8988T (cell line): ENCODE data around the gene CEBPB.
"Not testable (repeated sequence)": the region's sequence is repeated elsewhere in the genome, so short reads cannot be mapped to it uniquely, and the experiment has no call there.

Experiments used
- DNase-seq: peaks from one replicate; pipeline ENCODE4 v3.0.0; 2011

CEBPB gene

DNA sequence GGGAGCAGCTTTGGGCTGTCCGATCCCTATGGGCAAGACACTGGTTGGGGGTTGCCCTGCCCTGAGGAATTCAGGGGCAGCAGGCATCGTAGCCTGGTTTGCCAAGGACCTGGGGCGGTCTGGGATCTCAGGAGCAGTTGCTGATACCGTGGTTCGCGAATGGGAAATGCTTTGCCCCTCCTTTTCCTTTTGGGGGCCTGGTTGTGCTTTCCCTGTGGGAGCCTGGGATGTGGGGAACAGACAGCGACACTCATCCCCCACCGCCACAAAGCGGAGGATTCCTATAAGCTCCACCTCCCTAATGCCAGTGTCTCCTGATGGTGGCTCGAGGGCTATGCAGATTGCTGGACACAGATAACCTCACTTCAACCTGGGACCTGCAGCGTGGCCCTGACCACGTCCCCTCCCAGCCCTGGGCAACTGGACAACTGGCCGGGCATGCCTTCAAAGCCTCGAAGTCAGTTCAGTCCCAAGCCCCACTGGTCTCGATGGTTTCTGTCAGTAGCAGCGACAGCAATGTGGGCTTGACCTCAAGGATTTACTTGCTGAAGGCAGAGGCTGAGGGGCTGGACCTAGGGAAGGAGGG lies 3.3 kb downstream of the CEBPB start:
- DNase-seq: no peak

DNA sequence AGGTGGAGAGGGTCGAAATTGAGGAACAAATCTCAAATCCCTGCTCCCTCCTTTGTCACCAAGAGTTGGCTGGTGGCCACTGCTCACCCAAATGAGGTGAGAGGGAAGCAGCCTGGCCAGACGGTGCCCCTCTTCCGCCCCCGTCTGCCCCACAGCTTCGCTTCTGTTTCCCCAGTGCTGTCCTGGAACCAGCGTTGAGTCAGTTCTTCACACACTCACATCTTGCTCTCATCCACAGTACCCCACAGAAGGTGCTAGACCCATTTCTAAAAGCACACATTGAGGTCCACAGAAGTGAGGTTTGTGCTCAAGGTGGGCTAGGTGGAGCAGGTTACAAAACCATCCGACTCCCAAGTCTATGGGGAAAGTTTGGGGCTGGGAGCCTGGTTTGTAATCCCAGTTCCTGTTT lies 3.8 kb downstream of the CEBPB start:
- no peak for DNase-seq

DNA sequence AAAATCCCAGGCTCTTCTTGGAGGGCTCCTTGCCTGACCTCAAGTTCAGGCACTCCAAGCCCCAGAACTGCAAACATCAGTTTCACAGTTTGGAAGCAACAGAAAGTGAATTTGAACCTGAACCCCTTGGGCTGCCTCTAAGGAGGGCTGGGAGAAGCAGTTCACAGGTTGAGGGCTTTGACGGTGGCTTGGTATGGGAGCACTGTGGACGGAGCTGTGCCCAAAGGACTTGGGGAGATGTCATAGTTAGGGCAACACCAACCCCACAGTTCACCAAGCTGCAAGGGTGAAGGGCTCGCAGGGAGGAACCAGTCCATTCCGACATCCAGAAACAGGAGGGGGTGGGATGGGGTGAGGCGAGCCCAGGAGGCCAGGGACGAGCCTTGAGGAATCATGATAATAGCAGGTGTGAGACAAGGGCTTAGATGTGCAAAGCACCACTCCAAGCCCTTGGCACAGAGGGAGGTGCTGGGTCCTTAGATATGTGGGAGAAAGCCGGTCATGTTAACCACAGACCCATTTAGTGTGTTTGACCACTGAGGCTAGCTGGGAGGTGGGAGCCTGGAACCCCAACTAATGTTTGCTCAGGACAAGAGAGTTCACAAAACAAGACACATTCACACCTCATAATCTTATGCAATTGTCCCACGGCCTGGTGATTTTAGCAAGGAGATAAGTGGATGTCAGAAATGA lies 4.3 kb downstream of the CEBPB start:
- no peak for DNase-seq

DNA sequence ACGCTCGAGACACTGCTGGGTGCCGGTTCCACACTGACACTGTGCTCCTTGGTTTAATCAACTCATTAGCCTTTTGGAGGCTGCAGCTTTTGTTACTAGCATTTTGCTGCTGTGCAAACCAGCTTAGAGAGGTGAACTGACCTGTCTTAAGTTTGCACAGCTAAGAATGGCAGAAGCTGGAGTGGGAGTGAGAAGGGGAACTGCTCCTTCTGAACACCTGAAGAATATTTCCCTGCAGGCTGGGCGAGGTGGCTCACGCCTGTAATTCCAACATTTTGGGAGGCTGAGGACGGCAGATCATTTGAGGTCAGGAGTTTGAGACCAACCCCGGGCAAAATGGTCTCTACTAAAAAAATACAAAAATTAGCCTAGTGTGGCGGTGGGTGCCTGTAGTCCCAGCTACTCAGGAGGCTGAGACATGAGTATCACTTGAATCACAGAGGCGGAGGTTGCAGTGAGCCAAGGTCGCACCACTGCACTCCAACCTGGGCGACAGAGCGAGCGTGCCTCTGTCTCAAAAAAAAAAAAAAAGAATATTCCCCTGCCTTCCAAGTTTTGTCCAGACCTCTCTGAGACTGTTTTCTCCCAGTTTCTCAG lies 5.0 kb downstream of the CEBPB start:
- no peak for DNase-seq

DNA sequence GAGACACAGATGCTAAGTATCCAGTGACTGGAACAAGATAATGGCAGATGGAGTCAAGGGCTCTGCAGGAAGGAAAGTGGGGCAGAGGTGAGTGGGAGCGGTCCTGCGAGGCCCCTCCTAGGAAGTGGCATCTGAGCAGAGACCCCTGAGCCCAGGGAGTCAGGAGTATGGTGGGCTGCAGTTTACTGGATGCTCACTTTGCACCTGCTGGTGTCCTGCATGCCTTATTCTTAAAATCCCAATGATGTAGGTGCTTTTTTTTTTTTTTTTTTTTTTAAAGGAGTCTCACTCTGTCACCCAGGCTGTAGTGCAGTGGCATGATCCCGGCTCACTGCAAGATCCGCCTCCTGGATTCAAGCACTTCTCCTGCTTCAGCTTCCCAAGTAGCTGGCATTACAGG lies 5.6 kb downstream of the CEBPB start:
- DNase-seq: no peak

DNA sequence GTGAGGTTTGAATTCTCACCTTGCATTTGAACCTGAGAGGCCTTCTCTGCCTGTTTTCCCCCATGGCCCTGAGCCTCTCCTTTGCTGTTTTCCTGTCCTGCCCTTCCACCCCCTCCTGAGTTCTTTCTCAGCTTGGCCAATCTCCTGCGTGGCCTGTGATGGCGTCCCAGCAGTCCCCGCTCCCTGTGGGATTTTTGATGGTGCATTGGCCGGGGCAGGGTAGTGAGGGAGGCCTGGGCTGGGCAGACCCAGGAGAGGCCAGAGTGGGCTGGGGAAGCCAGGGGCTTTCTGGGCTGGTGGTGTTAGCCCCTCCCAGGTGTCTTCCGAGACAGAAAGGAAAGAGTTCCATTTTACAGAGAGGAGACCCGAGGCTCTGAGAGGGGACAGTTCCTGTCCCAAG lies 6.3 kb downstream of the CEBPB start:
- DNase-seq: no peak

DNA sequence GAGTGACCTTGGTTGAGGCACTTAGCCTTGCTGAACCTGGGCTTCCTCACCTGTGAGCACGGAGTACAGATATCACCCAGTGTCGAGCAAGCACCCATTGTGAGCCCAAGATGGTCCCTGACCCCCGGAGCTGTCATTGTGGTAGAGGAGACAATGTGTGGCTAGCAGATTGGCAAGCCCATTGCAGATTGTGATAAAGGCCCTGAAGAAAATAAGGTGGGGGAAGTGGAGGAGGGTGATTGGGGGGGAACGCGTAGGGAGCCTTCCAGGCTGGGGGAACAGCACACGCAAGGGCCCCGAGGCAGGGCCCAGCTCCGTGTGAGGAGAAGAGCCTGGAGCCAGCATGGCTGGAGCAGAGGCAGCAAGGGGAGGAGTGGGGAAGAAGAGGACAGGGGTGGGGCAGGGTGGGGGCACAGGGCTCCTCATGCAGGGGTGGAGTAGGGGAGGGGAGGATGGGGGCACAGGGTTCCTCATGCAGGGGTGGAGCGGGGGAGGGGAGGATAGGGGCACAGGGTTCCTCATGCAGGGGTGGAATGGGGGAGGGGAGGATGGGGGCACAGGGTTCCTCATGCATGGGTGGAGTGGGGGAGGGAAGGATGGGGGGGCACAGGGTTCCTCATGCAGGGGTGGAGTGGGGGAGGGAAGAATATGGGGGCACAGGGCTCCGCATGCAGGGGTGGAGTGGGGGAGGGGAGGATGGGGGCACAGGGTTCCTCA lies 7.0 kb downstream of the CEBPB start:
- DNase-seq: no peak

DNA sequence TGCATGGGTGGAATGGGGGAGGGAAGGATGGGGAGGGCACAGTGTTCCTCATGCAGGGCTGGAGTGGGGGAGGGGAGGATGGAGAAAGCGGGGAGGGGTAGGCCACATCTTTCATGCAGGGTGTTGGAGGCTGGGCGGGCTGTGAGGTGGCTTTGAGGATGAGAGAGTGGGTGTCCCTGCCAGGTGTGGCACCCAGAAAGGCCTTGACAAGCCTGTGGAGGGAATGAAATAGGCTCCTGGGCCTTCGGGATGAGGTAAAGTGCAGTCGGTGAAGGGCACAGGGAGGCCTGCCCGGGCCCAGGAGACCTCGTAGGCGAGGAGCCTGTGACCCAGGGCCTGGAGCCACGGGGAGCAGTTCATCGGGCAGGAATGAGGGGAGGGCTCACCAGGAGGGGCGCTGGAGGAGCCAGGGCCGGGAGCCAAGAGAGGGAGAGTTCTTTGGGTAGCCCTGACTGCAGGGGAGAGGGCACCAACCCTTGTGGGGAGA lies 7.6 kb downstream of the CEBPB start:
- no peak for DNase-seq

DNA sequence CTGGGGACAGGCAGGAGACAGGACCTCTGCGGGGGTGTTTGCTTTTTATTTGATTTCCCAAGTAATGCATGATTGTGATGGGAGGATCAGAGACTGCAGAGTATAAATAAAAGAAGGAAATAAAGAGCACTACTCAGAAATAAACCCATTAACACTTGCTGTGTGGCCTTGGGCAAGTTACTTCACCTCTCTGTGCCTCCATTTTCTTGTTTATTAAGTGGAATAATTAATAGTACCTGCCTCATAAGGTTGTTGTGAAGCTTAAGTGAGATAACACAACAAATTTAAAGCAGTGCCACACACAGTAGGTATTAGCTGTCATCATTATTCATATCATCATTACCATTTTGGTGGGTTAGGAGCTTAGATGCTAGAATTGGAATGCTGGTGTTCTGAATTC lies 8.1 kb downstream of the CEBPB start:
- DNase-seq: no peak

DNA sequence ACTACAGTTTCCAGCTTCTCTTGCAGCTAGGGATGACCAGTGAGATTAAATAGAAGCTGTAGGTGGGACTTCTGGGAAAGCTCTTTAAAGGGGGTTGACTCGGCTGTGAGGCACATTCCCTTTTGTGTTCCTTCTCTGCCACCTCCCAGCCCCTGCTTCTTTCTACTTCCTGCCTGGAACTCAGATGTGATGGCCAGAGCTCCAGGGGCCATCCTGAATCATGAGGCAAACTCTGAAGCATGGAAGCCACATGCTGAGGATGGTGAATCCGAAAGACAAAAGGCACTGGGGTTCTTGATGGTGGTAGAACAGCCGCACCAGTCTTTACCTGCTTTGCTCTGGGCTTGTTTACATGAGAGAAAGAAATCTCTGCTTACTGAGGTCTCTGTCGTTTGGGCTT lies 9.1 kb downstream of the CEBPB start:
- no peak for DNase-seq

DNA sequence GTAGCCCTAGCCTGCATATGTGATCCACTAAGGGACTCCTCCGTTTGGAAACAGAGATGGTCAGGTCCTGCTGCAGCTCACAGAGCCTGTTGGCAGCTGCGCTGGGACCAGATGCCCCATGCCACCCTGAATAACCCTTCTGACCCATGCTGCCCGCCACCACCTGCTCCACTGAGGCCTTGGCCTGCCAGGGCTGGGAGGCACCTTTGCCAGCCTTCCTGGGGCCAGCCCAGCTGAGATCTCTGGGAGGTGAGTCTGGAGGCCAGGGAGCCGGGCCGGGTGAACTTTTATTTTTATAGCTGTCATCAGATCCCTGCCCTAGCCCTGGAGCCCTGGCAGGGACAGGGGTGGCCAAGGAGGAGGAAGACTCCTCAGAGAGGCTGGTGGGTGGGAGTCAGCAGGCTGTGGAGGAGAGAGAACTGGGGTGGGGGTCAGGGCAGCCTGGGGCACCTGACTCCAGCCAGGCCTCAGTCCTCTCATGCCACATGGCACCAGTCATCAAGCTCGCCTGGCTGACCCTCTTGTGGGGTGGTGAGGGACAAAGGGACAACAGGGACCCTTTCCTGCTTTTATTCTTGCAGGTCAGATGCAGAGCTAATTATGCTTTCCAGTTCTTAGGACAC lies 10.0 kb downstream of the CEBPB start:
- no peak for DNase-seq

DNA sequence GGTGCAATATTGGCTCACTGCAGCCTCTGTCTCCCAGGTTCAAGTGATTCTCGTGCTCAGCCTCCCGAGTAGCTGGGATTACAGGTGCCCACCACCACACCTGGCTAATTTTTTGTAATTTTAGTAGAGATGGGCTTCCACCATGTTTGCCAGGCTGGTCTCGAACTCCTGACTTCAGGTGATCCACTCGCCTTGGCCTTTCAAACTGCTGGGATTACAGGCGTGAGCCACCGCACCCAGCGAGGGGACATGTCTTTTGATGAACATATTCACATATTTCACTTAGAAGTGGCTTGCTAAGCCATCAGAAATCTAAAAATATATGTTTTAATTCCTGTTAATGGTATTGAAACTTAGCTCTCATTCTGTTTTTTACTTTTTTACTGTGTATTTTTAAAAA lies 11.1 kb downstream of the CEBPB start:
- not testable (repeated sequence) for DNase-seq

DNA sequence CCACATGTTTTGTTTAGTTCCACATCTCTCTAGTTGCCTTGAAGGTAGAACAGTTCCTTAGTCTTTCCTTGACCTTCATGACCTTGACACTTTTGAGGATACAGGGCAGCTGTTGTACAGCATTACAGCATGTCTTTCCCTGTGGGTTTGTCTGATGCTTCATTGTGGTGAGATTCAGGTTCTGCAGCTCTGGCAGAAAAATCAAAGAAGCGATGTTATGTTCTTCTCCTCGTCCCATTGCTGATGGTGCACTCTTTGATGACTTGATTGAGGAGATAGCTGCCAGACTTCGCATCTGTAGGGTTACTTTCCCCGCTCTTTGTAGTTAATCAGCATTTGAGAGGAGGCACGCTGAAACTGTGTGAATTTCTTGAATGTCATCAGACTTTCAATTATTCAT lies 12.0 kb downstream of the CEBPB start:
- DNase-seq: no peak

DNA sequence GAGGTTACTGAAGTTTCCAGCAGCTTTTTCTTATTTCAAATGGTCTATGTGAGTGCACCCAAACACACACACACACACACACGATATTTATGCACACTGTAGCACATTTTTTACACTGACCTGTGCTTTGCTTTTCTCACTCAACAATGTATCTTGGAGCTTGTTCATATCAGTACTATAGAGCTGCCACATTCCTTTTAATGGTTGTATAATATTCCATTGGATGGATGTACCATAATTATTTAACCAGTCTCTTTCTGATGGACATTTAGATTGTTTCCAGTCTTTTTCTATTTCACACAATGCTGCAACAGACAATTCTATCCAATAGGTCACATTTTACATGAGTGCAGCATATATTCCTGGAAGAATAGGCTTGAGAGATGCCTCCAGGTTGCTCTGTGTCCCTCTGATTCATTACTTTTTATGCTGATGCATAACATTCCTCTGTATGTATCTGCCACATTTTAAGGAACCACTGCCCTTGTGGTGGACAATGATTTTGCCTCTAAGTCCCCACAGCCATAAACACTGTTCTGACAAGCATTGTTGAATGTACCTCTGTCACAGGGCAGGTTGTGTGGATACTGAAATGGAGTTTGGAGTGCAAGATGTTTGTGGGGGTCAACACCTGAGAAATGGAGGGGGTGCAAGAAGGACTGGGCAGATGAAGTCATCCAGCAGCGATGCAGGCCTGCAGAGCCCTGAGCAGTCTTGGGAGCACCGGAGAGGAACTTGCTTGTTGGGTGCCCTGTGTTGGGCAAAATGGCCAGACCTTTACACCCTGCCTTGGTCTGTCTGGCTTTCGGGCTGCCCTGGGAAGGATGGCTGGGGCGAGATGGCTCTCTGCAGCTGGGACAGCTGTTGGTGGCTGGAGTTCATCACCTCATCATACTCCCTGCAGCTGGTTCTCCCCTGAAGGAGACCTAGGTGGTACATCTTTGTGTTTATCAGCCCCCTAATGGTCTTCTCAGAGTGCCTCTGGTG lies 13.6 kb downstream of the CEBPB start:
- DNase-seq: no peak

DNA sequence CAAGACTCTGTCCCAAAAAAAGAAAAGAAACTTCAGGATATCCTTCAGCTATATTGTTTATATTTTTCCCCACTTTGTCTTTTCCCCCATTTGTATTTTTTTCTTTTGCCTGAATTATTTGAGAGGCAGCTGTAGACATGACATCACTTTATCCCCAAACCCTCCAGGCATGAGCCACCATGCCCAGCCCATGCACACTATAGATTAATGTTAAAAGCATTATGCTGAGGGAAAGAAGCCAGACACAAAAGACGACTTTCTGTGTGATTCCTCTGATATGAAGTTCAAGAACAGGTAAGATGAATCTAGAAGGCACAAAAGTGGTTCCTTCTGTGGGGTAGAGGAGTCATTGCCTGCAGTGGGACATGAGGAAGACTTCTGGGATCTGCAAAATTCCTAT lies 16.4 kb downstream of the CEBPB start:
- DNase-seq: no peak

DNA sequence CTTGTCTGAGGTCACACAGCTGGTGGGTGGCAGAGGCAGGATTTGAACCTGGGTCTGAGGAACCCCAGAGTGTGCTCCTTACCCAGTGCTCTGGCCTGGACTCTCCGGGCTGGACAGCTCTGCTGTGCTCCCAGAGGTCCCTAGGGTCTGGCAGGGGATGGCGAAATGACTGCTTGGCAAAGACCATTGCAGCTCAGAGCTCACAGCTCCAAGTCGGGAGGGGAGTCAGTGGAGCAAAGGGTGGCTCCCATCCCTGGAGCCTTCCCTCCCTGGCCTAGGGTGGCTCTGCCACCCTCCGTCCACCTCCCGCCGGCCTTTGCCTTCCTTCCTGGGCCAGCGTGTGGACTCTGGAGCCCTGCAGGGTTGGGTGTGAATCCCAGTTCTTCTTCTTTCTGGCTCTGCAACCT lies 17.5 kb downstream of the CEBPB start:
- no peak for DNase-seq

DNA sequence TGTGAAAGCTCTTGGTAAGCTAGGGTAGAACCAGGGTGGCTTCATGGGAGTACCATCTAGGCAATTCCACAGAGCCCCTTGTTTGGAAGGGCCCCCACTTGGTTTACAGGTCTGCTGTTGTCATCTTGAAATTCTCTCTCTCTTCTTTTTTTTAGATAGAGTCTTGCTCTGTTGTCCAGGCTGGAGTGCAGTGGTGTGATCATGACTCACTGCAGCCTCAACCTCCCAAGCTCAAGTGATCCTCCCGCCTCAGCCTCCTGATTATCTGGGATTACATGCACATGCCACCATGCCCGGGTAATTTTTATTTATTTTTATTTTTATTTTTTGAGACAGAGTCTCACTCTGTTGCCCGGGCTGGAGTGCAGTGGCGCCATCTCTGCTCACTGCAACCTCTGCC lies 18.2 kb downstream of the CEBPB start:
- not testable (repeated sequence) for DNase-seq

DNA sequence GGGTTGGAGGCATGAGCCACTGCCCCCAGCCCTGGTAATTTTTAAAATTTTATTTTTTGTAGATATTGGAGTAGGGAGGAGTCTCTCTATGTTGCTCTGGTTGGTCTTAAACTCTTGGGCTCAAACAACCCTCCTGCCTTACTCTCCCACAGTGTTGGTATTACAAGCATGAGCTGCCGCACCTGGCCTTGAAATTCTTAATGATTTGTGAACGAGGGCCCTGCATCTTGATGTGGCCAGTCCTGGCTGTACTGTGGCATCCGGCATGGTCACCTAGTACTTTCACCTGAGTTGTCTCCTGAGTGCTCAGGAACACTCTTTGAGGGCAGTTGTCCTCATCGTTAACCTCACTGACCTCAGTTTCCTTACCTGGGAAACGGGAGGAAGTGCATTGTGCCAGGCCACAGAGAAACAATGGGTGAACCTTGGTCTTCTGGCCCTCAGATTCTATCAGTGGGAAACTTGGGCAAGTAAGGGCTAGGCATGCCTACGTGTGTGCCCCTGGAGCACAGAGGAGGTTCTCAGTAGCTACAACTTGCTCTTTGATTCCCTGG lies 19.5 kb downstream of the CEBPB start:
- no peak for DNase-seq

DNA sequence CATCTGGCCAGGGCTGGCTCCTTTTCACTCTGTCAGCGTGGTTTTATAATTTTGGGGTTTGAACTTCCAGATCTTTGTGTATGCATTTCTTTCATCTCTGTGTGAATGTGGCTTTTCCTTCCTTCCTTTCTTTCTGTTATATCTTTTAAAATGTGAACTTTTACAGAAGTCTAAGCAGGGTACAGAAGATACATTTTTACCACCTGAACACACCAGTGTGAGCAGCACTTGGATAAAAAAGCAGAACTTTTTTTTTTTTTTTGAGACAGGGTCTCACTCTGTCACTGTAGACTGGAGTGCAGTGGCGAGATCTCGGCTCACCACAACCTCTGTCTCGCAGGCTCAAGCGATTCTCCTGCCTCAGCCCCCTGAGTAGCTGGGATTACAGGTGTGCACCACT lies 20.5 kb downstream of the CEBPB start:
- no peak for DNase-seq

DNA sequence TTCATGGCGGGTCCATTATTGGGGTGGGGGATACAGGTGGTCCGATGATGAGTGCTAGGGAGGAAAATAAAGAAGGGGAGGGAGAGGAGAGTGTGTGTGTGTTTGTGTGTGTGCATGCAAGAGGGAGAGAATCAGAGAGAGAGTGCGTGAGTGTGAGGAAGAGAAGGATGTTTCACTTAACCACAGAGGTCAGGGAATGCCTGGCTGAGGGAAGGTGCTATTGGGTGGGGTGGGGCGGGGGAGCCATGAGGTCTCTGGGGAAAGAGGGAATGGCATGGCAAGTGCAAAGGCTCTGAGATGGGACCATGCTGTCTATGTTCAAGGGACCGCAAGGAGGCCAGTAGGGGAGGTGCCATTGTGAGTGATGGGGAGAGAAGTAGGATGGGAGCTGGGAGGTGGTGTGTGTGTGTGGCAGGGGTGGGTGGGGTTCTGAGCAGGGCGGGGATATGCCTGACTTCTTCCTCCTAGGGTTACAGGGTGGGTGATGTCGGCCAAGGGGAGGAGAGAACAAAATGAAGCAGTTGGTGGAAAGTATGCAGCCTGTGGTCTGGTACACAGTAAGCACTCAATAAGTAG lies 23.0 kb downstream of the CEBPB start:
- no peak for DNase-seq

DNA sequence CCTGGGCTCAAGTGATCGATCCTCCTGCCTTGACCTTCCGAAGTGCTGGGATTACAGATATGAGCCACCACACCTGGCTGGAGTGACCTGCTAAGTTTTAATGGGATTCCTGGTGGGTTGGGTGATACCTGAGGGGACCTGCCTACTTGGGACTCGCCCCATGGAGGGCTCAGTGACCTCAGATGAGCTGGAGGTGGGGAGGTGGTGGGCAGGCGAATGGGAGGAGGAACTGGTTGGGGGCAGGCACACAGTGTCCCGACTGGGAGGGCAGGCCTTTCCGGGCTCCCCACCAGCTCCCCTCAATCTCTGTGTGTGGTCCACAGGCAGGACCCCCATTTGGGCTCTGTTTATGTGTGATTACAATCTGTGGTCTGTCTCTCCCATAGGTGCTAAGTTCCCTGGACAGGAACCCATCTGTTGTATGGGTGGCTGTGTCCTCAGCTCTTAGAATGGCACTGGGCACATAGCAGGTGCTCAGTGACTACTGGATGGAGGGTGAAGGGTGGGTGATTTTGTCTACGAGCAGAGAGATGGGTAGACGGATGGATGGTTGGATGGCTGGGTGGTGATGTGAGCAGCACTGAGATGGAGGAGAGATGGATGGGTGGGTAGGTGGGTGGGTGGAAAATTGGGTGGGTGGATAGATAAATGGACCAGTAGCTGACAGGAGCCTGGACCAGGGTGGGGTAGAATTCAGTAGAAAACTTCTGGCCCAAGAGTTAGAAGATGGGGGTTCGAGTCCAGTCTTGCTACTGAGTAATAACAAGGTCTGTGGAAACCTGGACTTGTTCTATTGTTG lies 23.8 kb downstream of the CEBPB start:
- DNase-seq: no peak
